ENCODE results near the gene EXOSC2. TPM values are rescaled to one million over a fixed set of nuclear protein-coding genes. Genes with fewer than 3 reads are reported as not detected.

EXOSC2 gene
- total RNA-seq, 1 donor from 2014 or later, result 18.4 TPM

- no peak for ATAC-seq
- TF ChIP-seq CTCF (IDR thresholded peaks at IDR 0.05), result no peak
- Histone ChIP-seq H3K4me1 (peaks cover 6% of the 10 kb centered on the region), H3K36me3 (no peaks in the 10 kb centered on the region), H3K27ac (no peak overlapping the region), H3K27me3 (ENCODE audit: low read depth) (no peaks in the 10 kb centered on the region), H3K9me3 (no peaks in the 10 kb centered on the region), H3K4me3 (no peak overlapping the region)
- no peak for DNase-seq
- intact Hi-C loops (cut with DNase I), result no loop called here
Observed at GRCh38 chr9:130687615-130688014, 6.0 kb upstream of the EXOSC2 start.

- H3K4me3 ChIP-seq, result no peak overlapping the region
- no peaks in the 10 kb centered on the region for H3K27me3 ChIP-seq (ENCODE audit: low read depth)
- H3K36me3 ChIP-seq, result no peaks in the 10 kb centered on the region
- intact Hi-C loops (cut with DNase I), result no loop called here
- peaks cover 9% of the 10 kb centered on the region for H3K4me1 ChIP-seq
- DNase-seq (no peak), ATAC-seq (no peak)
- no peak for TF ChIP-seq CTCF (IDR thresholded peaks at IDR 0.05)
- H3K27ac ChIP-seq, result no peak overlapping the region
- H3K9me3 ChIP-seq, result no peaks in the 10 kb centered on the region
Observed at GRCh38 chr9:130688072-130688471, 5.5 kb upstream of the EXOSC2 start.

GRCh38 chr9:130689572-130689936 lies 4.0 kb upstream of the EXOSC2 start:
- DNase-seq (no peak), ATAC-seq (no peak)
- Histone ChIP-seq H3K9me3 (no peaks in the 10 kb centered on the region), H3K27me3 (ENCODE audit: low read depth) (no peaks in the 10 kb centered on the region), H3K36me3 (no peaks in the 10 kb centered on the region), H3K27ac (peak overlapping the region; percentile 80), H3K4me1 (peaks cover 18% of the 10 kb centered on the region), H3K4me3 (peak overlapping the region; percentile 48)
- TF ChIP-seq CTCF (IDR thresholded peaks at IDR 0.05), result no peak
- intact Hi-C loops (cut with DNase I), result no loop called here

- Histone ChIP-seq H3K27ac (peak overlapping the region; percentile 80), H3K4me1 (peaks cover 23% of the 10 kb centered on the region), H3K36me3 (no peaks in the 10 kb centered on the region), H3K27me3 (ENCODE audit: low read depth) (no peaks in the 10 kb centered on the region), H3K9me3 (no peaks in the 10 kb centered on the region), H3K4me3 (peak overlapping the region; percentile 48)
- intact Hi-C loops (cut with DNase I), result no loop called here
- DNase-seq (no peak), ATAC-seq (peak; percentile 84)
- no peak for TF ChIP-seq CTCF (IDR thresholded peaks at IDR 0.05)
Observed at GRCh38 chr9:130689937-130690700, 3.5 kb upstream of the EXOSC2 start.

- Histone ChIP-seq H3K27me3 (ENCODE audit: low read depth) (no peaks in the 10 kb centered on the region), H3K9me3 (no peaks in the 10 kb centered on the region), H3K36me3 (peaks cover 22% of the 10 kb centered on the region), H3K27ac (no peak overlapping the region), H3K4me3 (no peak overlapping the region), H3K4me1 (peaks cover 25% of the 10 kb centered on the region)
- ATAC-seq, result no peak
- intact Hi-C loops (cut with DNase I), result no loop called here
- no peak for DNase-seq
- no peak for TF ChIP-seq CTCF (IDR thresholded peaks at IDR 0.05)
Observed at GRCh38 chr9:130692321-130692720, 1.3 kb upstream of the EXOSC2 start.

All from lower lobe of right lung (tissue), 2 donors.